Upper lobe of right lung (tissue), 1 donor: ENCODE results near the gene SAMD15. TPM values are rescaled to one million over a fixed set of nuclear protein-coding genes. Genes with fewer than 3 reads are reported as not detected.
A peak's percentile ranks its signal among the peaks of the same experiment; 100 is the strongest.
"Not testable (repeated sequence)": the region's sequence is repeated elsewhere in the genome, so short reads cannot be mapped to it uniquely, and the experiment has no call there.

ENCODE experiments used
- ATAC-seq: fragments of 200-7000 bp; cut with Tn5 transposase; one replicate; pipeline ENCODE4 v1.9.1; 2020; ENCODE audit warnings: mild to moderate bottlenecking, moderate library complexity
- DNase-seq: peaks from one replicate; pipeline ENCODE4 v3.0.0-alpha.2; 2020
- H3K27ac ChIP-seq: fragments of 200-600 bp; one replicate; pipeline ENCODE4 v1.8.0; 2022
- H3K27me3 ChIP-seq: fragments of 200-600 bp; one replicate; pipeline ENCODE4 v1.8.0; 2022; ENCODE audit warnings: mild to moderate bottlenecking
- H3K36me3 ChIP-seq: fragments of 200-600 bp; one replicate; pipeline ENCODE4 v1.8.0; 2022
- H3K4me1 ChIP-seq: fragments of 200-600 bp; one replicate; pipeline ENCODE4 v1.8.0; 2022
- H3K4me3 ChIP-seq: fragments of 200-600 bp; one replicate; pipeline ENCODE4 v1.8.0; 2022; ENCODE audit warnings: mild to moderate bottlenecking
- H3K9me3 ChIP-seq: fragments of 200-600 bp; one replicate; pipeline ENCODE4 v1.8.0; 2022
- CTCF ChIP-seq: fragments of 200-600 bp; IDR thresholded peaks from one replicate; pipeline ENCODE4 v1.8.0; 2022; ENCODE audit warnings: antibody characterized with exemption
- intact Hi-C: fragments of 100-400 bp; cut with DNase I; formaldehyde crosslinking; loops from one replicate; pipeline ENCODE4 v1.11.0; 2022
- long read RNA-seq: library from polyadenylated mRNA; unstranded; transcript quantifications from one replicate; pipeline ENCODE4 v2.0.0, GENCODE V29; 2021
- total RNA-seq: library from RNA; stranded (reverse); fragmentation: NEBNext Ultra II Directional; extraction: Animal tissue kit (Norgen Biotek cat#: 25700); gene quantifications from one replicate; pipeline ENCODE4 v1.2.1, GENCODE V29; 2021
- donor health status: DM: no; HTN: yes; CAD: no; lungs with severe emphysema.

Gene SAMD15
- total RNA-seq, result 0.41 TPM
- long read RNA-seq, result 0 reads

GRCh38 chr14:77376771-77377501 is at the start of gene SAMD15, which contains the start of gene TMED8:
Gene SAMD15, plus strand, starts transcription at chr14:77377379. Its CDS starts 40 bp downstream, at chr14:77377419.
Gene TMED8, minus strand, starts transcription at chr14:77377094. Its CDS starts 41 bp downstream, at chr14:77377053.
- no peaks in the 10 kb centered on the region for H3K9me3 ChIP-seq
- peak within 1 kb of the TSS; percentile 84 for H3K27ac ChIP-seq
- peak; percentile 36 for TF ChIP-seq CTCF
- ATAC-seq (peak; percentile 98), DNase-seq (peak; percentile 93)
- H3K36me3 ChIP-seq, result no peaks in the 10 kb centered on the region
- H3K4me1 ChIP-seq, result peaks cover 15% of the 10 kb centered on the region
- H3K27me3 ChIP-seq, result no peaks in the 10 kb centered on the region
- peak within 1 kb of the TSS; percentile 95 for H3K4me3 ChIP-seq
- intact Hi-C loops, result no loop called here

GRCh38 chr14:77329872-77330271 is 47.3 kb upstream of the SAMD15 start:
- intact Hi-C loops, result no loop called here
- Histone ChIP-seq H3K27me3 (no peaks in the 10 kb centered on the region), H3K36me3 (no peaks in the 10 kb centered on the region), H3K4me1 (no peaks in the 10 kb centered on the region), H3K4me3 (no peak overlapping the region), H3K27ac (no peak overlapping the region), H3K9me3 (no peaks in the 10 kb centered on the region)
- DNase-seq (no peak), ATAC-seq (no peak)
- no peak for TF ChIP-seq CTCF

GRCh38 chr14:77335576-77335975 is 41.6 kb upstream of the SAMD15 start:
- no peaks in the 10 kb centered on the region for H3K27me3 ChIP-seq
- H3K36me3 ChIP-seq, result peaks cover 14% of the 10 kb centered on the region
- H3K4me3 ChIP-seq, result no peak overlapping the region
- DNase-seq (no peak), ATAC-seq (no peak)
- no peaks in the 10 kb centered on the region for H3K4me1 ChIP-seq
- TF ChIP-seq CTCF, result no peak
- H3K27ac ChIP-seq, result no peak overlapping the region
- no peaks in the 10 kb centered on the region for H3K9me3 ChIP-seq
- intact Hi-C loops, result no loop called here

- peaks cover 31% of the 10 kb centered on the region for H3K36me3 ChIP-seq
- DNase-seq, H3K27me3 ChIP-seq, intact Hi-C loops, H3K4me3 ChIP-seq, H3K4me1 ChIP-seq, H3K27ac ChIP-seq, H3K9me3 ChIP-seq, ATAC-seq: not testable (repeated sequence)
Observed at GRCh38 chr14:77337255-77337654, 39.9 kb upstream of the SAMD15 start.

GRCh38 chr14:77337880-77338279 is 39.3 kb upstream of the SAMD15 start:
- TF ChIP-seq CTCF, result no peak
- H3K4me3 ChIP-seq, result no peak overlapping the region
- H3K9me3 ChIP-seq, result no peaks in the 10 kb centered on the region
- ATAC-seq (no peak), DNase-seq (no peak)
- no peaks in the 10 kb centered on the region for H3K4me1 ChIP-seq
- peaks cover 37% of the 10 kb centered on the region for H3K36me3 ChIP-seq
- intact Hi-C loops, result no loop called here
- H3K27ac ChIP-seq, result no peak overlapping the region
- no peaks in the 10 kb centered on the region for H3K27me3 ChIP-seq

- no peaks in the 10 kb centered on the region for H3K27me3 ChIP-seq
- no peaks in the 10 kb centered on the region for H3K9me3 ChIP-seq
- H3K27ac ChIP-seq, result no peak overlapping the region
- TF ChIP-seq CTCF, result no peak
- DNase-seq (no peak), ATAC-seq (no peak)
- intact Hi-C loops, result no loop called here
- peaks cover 42% of the 10 kb centered on the region for H3K36me3 ChIP-seq
- H3K4me1 ChIP-seq, result no peaks in the 10 kb centered on the region
- no peak overlapping the region for H3K4me3 ChIP-seq
Observed at GRCh38 chr14:77338302-77338701, 38.9 kb upstream of the SAMD15 start.
